Pons (tissue), 1 donor: Measurements from ENCODE around the gene PRKACA.
A peak's percentile ranks its signal among the peaks of the same experiment; 100 is the strongest.

Experiments used
- DNase-seq: peaks from one replicate; pipeline ENCODE4 v3.0.0-alpha.2; 2016; ENCODE audit warnings: low spot score

Gene PRKACA

GRCh38 chr19:14093117-14093823 is 24.3 kb downstream of the PRKACA start:
- DNase-seq = no peak

- no peak for DNase-seq
Observed at GRCh38 chr19:14091813-14092462, 25.6 kb downstream of the PRKACA start.

- no peak for DNase-seq
Observed at GRCh38 chr19:14091081-14091812, 26.3 kb downstream of the PRKACA start.

GRCh38 chr19:14090509-14091080 is 27.0 kb downstream of the PRKACA start, which contains the start of gene SAMD1:
SAMD1 (minus strand) TSS chr19:14090751.
- peak; percentile 71 for DNase-seq

- no peak for DNase-seq
Observed at GRCh38 chr19:14089662-14090508, 27.7 kb downstream of the PRKACA start.

- DNase-seq = no peak
Observed at GRCh38 chr19:14089412-14089661, 28.2 kb downstream of the PRKACA start.

DNA sequence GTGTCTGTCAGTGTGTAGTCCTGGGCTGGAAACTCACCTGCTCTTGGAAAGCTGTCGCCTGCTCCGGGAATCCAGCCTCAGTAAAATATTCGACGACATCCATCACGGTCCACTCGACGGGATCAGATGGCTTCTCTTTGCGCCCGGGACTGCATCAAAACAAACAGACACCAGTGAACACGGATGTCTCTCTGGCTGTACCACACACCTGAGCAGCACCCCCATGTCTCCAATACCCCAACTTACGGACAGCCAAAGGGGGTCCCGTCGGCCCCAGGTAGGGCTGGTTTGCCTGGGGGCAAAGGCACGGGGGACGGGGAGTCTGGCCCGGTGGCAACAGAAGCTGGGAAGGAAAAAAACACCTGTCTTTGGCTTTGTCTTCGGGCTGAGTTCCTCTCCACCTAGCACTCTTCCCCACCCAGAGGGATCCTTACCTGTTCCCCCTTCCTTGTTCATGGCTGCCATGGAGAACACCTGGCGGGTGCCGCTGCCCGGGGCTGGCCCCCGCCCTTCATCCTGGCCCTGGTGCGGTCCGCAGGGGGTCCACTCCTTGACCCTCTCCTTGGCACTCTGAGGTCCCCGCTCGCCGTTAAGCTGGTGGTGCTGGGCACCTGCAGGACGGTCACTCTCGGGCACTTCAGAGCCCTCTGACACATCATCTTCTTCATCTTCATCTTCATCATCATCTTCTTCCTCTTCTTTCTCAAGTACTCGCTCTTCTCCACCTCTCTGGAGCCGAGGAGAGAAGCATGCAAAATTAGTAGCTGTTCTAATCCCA is 28.7 kb downstream of the PRKACA start:
- no peak for DNase-seq

DNA sequence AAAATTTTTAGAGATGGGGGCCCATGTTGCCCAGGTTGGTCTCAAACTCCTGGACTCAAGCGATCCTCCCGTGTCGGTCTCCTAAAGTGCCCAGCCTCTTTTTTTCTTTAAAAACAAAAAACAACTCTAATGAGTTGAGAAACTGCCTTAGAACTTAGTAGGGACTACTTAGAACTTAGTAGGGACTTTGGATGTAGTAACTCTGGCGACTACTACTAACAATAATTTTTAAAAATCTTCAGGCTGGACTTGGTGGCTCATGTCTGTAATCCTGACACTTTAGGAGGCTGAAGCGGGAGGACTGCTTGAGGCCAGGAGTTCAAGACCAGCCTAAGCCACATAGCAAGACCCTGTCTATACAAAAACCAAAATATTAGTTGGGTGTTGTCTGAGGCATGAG is 31.5 kb downstream of the PRKACA start:
- no peak for DNase-seq

GRCh38 chr19:14085309-14085995 is 32.1 kb downstream of the PRKACA start, which contains the start of gene C19orf67:
C19orf67 (minus strand) TSS chr19:14085783; CDS start chr19:14085627, 156 bp downstream.
- DNase-seq = no peak

- DNase-seq = no peak
Observed at GRCh38 chr19:14082675-14082960, 34.9 kb downstream of the PRKACA start.

GRCh38 chr19:14081797-14082674 is 35.5 kb downstream of the PRKACA start:
- DNase-seq = no peak

- peak; percentile 100 for DNase-seq
Observed at GRCh38 chr19:14080887-14081796, 36.4 kb downstream of the PRKACA start.

DNA sequence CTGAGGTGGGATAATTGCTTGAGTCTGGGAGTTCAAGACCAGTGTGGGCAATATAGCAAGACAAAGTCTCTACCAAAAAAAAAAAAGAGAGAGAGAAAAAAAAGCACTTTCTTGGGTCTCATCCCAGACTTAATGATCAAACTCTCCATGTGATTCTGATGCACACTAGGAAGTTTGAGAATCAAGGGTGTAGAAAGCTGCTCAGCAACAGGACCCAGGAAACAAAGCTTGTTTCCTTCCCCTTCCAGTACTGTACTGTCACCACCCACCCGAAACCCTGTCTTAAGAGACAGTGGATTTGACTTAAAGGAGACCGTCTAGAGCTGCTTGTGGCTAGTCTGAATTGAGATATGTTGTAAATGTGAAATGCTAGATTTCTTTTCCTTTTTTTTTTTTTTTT is 39.2 kb downstream of the PRKACA start:
- peak; percentile 52 for DNase-seq

DNA sequence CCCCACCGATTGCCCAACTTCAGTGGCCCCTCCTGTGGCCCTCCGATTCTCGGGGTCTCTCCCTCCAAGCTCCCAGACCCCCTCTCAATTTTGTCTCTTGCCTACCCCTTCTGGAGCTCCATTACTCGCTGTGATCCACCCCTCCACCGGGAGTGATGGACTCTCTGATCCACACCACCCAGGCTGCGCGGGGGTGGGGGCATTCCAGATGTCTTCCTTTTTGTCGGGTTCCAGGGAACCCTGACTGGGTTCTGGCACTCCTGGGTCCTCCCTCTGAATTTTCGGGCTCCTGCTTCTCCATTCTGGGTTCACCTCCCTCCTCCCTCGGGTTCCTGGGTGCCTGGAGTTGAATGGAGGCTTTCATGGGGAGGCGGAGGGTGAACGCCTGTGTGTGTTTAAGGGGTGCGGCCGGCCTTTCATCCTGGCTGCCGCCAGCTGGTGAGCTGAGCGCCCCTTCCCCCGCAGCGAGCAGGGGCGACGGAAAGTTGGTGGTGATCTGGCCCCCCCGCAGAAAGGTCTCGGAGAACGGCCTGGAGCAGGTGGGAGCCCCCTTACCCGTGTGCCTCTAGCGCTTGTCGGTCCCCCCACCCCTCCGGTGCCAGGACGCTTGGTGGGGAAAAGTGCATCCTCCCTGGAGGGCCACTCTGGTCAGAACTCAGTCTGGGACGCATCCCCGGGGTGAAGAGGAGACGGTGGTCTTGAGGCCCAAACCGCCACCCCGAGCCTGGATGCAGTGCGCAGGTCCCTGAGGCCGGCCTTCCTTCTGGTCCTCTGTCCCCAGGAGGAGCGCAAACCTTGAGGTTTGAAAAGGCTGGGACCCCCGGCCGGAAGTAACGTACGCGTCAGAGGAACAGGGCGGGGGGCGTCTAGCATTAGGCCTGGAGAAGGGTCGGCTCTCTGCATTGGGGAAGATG is 43.4 kb downstream of the PRKACA start:
- DNase-seq = peak; percentile 41

DNA sequence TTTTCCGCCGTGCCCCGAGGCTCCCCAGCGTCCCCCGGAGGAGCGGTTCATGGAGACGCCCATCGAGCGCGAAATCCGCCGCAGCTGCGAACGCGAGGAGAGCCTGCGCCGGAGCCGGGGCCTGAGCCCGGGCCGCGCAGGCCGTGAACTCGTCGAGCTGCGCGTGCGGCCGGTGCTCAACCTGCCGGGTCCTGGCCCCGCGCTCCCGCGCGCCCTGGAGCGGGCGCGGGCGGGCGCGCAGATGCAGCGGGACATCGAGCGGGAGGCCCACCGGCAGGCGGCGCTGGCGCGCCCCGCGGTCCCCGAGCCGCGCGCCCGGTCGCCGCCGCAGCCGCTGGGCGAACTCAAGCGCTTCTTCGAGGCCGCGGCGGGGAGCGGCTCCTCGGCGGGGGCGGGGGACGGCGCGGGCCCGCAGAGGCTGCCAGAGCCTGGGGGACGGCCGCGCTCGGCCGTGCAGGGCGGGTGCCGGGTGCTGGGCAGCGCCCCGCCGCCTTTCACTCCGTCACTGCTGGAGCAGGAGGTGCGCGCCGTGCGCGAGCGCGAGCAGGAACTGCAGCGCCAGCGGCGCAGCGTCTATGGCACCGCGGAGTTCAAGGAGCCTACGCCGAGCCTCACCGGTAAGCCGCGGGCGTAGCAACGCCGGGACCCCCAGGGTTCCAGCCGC is 44.2 kb downstream of the PRKACA start:
- DNase-seq = peak; percentile 36

DNA sequence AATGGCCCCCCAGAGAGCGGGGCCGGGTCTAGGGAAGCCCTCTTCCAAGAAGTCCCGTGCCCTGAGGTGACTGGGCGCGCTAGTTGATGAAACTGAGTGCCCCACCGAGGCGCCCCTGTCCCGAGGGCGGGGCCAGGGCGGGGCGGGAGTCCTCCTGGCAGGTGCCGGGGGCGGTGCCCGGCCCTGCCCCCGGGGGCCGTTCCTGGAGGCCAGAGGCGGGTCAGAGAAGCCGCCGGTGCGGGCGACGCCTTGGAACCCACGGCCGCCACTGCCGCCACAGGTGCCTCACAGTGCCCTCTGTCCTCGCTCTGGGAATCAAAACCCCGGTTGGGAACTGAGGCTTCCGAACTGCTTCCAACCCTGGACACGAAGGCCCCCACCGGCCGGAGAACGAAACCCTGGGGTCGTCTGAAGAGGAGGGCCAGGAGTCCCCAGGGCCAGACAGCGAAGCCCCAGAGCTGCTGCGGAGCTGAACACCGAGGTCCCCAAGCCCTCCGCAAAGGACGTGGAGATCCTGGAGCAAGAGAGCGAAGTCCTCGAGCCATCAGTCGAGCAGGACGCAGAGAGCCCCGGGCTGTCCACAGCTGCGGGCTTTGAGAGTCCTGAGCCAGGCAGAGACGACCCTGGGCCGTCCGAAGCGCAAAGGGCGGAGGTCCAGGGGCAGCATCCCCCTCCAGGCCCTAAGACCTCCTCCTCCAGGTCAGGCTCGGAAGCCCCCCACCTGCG is 44.9 kb downstream of the PRKACA start, which contains the start of gene MISP3:
TSS of gene MISP3 (plus strand) at position 252 of the 726 bp plus-strand sequence. CDS start 524 bp downstream, outside the sequence.
- DNase-seq = no peak
